Osteoblast (primary cell): ENCODE results near the gene KRT80. TPM values are rescaled to one million over a fixed set of nuclear protein-coding genes. Genes with fewer than 3 reads are reported as not detected.

Source experiments
- DNase-seq: peaks from one replicate; pipeline ENCODE4 v3.0.0; 2011; ENCODE audit warnings: low spot score, mixed read lengths; ENCODE audit not compliant: insufficient read length; ENCODE audit errors: missing footprints
- H2AFZ ChIP-seq: 2 replicates; pipeline ENCODE4 v1.6.0; 2011; ENCODE audit warnings: mild to moderate bottlenecking, low read length
- H3K27ac ChIP-seq: 2 replicates; pipeline ENCODE4 v1.5.1; 2011; ENCODE audit warnings: mild to moderate bottlenecking, low read depth, low read length, moderate library complexity
- H3K27me3 ChIP-seq: 2 replicates; pipeline ENCODE4 v1.6.0; 2012; ENCODE audit warnings: mild to moderate bottlenecking, control low read depth, inconsistent platforms, low read length, moderate library complexity; ENCODE audit not compliant: insufficient read depth
- H3K36me3 ChIP-seq: 2 replicates; pipeline ENCODE4 v1.5.1; 2011; ENCODE audit warnings: mild to moderate bottlenecking, low read length, control low read depth, moderate library complexity; ENCODE audit not compliant: insufficient read depth
- H3K4me1 ChIP-seq: 2 replicates; pipeline ENCODE4 v1.5.1; 2011; ENCODE audit warnings: mild to moderate bottlenecking, low read length, control low read depth, moderate library complexity; ENCODE audit not compliant: insufficient read depth
- H3K4me2 ChIP-seq: 2 replicates; pipeline ENCODE4 v1.6.0; 2011; ENCODE audit warnings: mild to moderate bottlenecking, low read length; ENCODE audit not compliant: insufficient read depth
- H3K4me3 ChIP-seq: fragments of 200-600 bp; sonication (generic); 3 replicates; pipeline ENCODE4 v1.5.1; 2012; ENCODE audit warnings: mild to moderate bottlenecking, low read length, inconsistent platforms; ENCODE audit not compliant: insufficient read depth
- H3K79me2 ChIP-seq: 2 replicates; pipeline ENCODE4 v1.6.0; 2012; ENCODE audit warnings: mild to moderate bottlenecking, low read length, control low read depth, inconsistent platforms; ENCODE audit not compliant: insufficient read depth
- H3K9me3 ChIP-seq: 2 replicates; pipeline ENCODE4 v1.5.1; 2011; ENCODE audit warnings: low read depth, low read length, control low read depth
- H4K20me1 ChIP-seq: 2 replicates; pipeline ENCODE4 v1.6.0; 2012; ENCODE audit warnings: mild to moderate bottlenecking, low read length, control low read depth; ENCODE audit not compliant: insufficient read depth
- CTCF ChIP-seq: IDR thresholded peaks from 2 replicates; pipeline ENCODE4 v1.5.1; 2011; ENCODE audit warnings: mild to moderate bottlenecking, low read depth, low read length, moderate library complexity; ENCODE audit errors: extremely low read depth
- total RNA-seq: library from RNA; depleted of rRNA; stranded (reverse); fragments of >200 nt; gene quantifications from 2 replicates; pipeline ENCODE4 v1.2.3, GENCODE V29; 2012

Gene KRT80
- total RNA-seq, 1 donor = 0.72 TPM

GRCh38 chr12:52139579-52140062 lies 52.2 kb downstream of the KRT80 start:
- Histone ChIP-seq H4K20me1 (no peaks in the 10 kb centered on the region), H3K4me1 (no peaks in the 10 kb centered on the region), H2AFZ (no peak overlapping the region), H3K9me3 (no peaks in the 10 kb centered on the region), H3K4me3 (no peak overlapping the region), H3K4me2 (no peak overlapping the region), H3K36me3 (no peaks in the 10 kb centered on the region), H3K27ac (no peak overlapping the region), H3K27me3 (peaks cover 9% of the 10 kb centered on the region), H3K79me2 (no peaks in the 10 kb centered on the region)
- TF ChIP-seq CTCF = peak; percentile 62
- no peak for DNase-seq

- H3K9me3 ChIP-seq = no peaks in the 10 kb centered on the region
- TF ChIP-seq CTCF = no peak
- no peak overlapping the region for H3K4me2 ChIP-seq
- H3K27ac ChIP-seq = no peak overlapping the region
- no peaks in the 10 kb centered on the region for H3K79me2 ChIP-seq
- DNase-seq = no peak
- no peak overlapping the region for H3K4me3 ChIP-seq
- no peaks in the 10 kb centered on the region for H4K20me1 ChIP-seq
- no peaks in the 10 kb centered on the region for H3K4me1 ChIP-seq
- peaks cover 12% of the 10 kb centered on the region for H3K27me3 ChIP-seq
- H3K36me3 ChIP-seq = no peaks in the 10 kb centered on the region
- H2AFZ ChIP-seq = no peak overlapping the region
Observed at GRCh38 chr12:52139147-52139546, 52.7 kb downstream of the KRT80 start.

- Histone ChIP-seq H4K20me1 (no peaks in the 10 kb centered on the region), H3K9me3 (no peaks in the 10 kb centered on the region), H3K36me3 (no peaks in the 10 kb centered on the region), H3K4me3 (no peak overlapping the region), H3K27me3 (peaks cover 17% of the 10 kb centered on the region), H2AFZ (no peak overlapping the region), H3K79me2 (no peaks in the 10 kb centered on the region), H3K4me1 (no peaks in the 10 kb centered on the region), H3K27ac (no peak overlapping the region), H3K4me2 (no peak overlapping the region)
- no peak for TF ChIP-seq CTCF
- DNase-seq = no peak
Observed at GRCh38 chr12:52137746-52138145, 54.1 kb downstream of the KRT80 start.

GRCh38 chr12:52132754-52133161 lies 59.1 kb downstream of the KRT80 start:
- Histone ChIP-seq H3K4me1 (no peaks in the 10 kb centered on the region), H3K27me3 (peaks cover 24% of the 10 kb centered on the region), H3K79me2 (no peaks in the 10 kb centered on the region), H3K4me2 (no peak overlapping the region), H2AFZ (no peak overlapping the region), H3K36me3 (no peaks in the 10 kb centered on the region), H3K4me3 (no peak overlapping the region), H4K20me1 (no peaks in the 10 kb centered on the region), H3K27ac (no peak overlapping the region), H3K9me3 (no peaks in the 10 kb centered on the region)
- TF ChIP-seq CTCF = no peak
- peak; percentile 15 for DNase-seq
